GM21737 (cell line): ENCODE results near the gene INCA1.

Source experiments
- ATAC-seq: cut with Tn5 transposase; IDR thresholded peaks from one replicate; pipeline ENCODE4 v1.9.1; 2021; ENCODE audit warnings: mild to moderate bottlenecking, moderate library complexity; ENCODE audit not compliant: unreplicated experiment

The INCA1 gene

GRCh38 chr17:4972322-4972721 is 25.0 kb downstream of the INCA1 start:
- no peak for ATAC-seq

GRCh38 chr17:4971826-4972225 is 25.5 kb downstream of the INCA1 start:
- ATAC-seq: no peak

- ATAC-seq: no peak
These were observed 27.0 kb downstream of the INCA1 start for GRCh38 chr17:4970273-4970672.

GRCh38 chr17:4969551-4970173 is 27.7 kb downstream of the INCA1 start:
- no peak for ATAC-seq

- no peak for ATAC-seq
These were observed 28.2 kb downstream of the INCA1 start for GRCh38 chr17:4969047-4969550.

- ATAC-seq: no peak
These were observed 28.8 kb downstream of the INCA1 start for GRCh38 chr17:4968486-4969046.

- ATAC-seq: peak; percentile 58
These were observed 29.5 kb downstream of the INCA1 start, which contains the start of gene SPAG7 for GRCh38 chr17:4967539-4968485. SPAG7 (minus strand) TSS chr17:4967817; CDS start chr17:4967804, 13 bp downstream.

GRCh38 chr17:4966844-4967538 is 30.3 kb downstream of the INCA1 start:
- ATAC-seq: peak; percentile 82

GRCh38 chr17:4965311-4965986 is 31.9 kb downstream of the INCA1 start:
- ATAC-seq: no peak

- no peak for ATAC-seq
These were observed 36.9 kb downstream of the INCA1 start for GRCh38 chr17:4960279-4960922.

- ATAC-seq: no peak
These were observed 37.9 kb downstream of the INCA1 start for GRCh38 chr17:4959261-4959965.

- ATAC-seq: no peak
These were observed 39.2 kb downstream of the INCA1 start for GRCh38 chr17:4958102-4958501.

GRCh38 chr17:4956493-4957061 is 40.7 kb downstream of the INCA1 start:
- no peak for ATAC-seq

GRCh38 chr17:4955091-4955490 is 42.2 kb downstream of the INCA1 start:
- no peak for ATAC-seq

GRCh38 chr17:4953451-4953961 is 43.8 kb downstream of the INCA1 start:
- no peak for ATAC-seq

- ATAC-seq: no peak
These were observed 45.8 kb downstream of the INCA1 start for GRCh38 chr17:4951486-4951885.

- no peak for ATAC-seq
These were observed 46.5 kb downstream of the INCA1 start, which contains the start of gene ENO3 for GRCh38 chr17:4950746-4951204. ENO3 (plus strand) TSS chr17:4951119; CDS start chr17:4951830, 711 bp downstream.

- ATAC-seq: no peak
These were observed 47.1 kb downstream of the INCA1 start for GRCh38 chr17:4950075-4950745.
